SU-DHL-6 (cell line): ENCODE measurements around the gene TMEM86B.

ENCODE experiments used
- EZH2phosphoT487 ChIP-seq: fragments of 200-600 bp; sonication (generic), shearing (Covaris generic); conservative IDR thresholded peaks from 2 replicates; pipeline ENCODE4 v1.6.1; 2018; ENCODE audit warnings: mild to moderate bottlenecking, antibody characterized with exemption, low read length, moderate library complexity, mixed read lengths
- TF ChIP-seq, protein P1 (sequence below): fragments of 200-600 bp; sonication (generic); IDR thresholded peaks from one replicate; pipeline ENCODE4 v1.5.1; 2017; ENCODE audit warnings: antibody characterized with exemption, mild to moderate bottlenecking, low read length, moderate library complexity; ENCODE audit not compliant: insufficient read depth, poor library complexity, severe bottlenecking

DNA sequence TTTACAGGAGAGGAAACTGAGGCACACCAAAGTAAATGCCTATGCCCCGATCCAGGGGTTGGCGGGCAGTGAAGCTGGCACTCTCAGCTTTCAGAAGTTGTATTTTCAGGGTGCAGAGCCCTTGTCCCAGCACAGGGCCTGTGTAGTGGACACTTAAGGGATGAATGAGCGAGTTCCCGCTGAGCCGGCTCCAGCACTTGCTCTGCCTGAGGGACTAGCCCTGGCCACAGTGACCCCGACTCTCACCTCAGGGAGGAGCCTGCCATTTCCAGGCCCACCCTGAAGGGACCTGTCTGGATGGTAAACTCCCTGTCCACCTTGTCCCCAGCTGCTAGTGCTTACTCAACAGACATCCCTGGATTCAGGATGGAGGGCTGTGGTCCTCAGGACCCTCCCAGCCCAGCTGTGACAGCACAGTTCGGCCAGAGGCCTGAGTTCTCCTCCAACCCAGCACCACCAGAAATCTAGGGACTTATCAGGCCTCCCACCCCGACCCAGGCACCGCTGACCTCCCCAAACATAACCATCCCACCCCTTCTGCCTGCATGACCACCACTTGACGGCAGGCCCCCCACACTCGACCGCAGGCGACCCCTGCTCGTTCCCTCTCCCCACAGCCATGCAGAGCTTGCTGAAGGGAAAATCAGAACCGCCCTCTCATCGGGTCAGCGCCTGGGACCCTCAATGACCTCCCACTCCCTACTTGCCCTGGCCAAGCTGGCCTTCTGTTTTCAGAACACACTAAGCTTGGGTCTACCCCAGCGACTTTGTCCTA, 21.9 kb upstream of the TMEM86B start:
- TF ChIP-seq, protein P1, sequence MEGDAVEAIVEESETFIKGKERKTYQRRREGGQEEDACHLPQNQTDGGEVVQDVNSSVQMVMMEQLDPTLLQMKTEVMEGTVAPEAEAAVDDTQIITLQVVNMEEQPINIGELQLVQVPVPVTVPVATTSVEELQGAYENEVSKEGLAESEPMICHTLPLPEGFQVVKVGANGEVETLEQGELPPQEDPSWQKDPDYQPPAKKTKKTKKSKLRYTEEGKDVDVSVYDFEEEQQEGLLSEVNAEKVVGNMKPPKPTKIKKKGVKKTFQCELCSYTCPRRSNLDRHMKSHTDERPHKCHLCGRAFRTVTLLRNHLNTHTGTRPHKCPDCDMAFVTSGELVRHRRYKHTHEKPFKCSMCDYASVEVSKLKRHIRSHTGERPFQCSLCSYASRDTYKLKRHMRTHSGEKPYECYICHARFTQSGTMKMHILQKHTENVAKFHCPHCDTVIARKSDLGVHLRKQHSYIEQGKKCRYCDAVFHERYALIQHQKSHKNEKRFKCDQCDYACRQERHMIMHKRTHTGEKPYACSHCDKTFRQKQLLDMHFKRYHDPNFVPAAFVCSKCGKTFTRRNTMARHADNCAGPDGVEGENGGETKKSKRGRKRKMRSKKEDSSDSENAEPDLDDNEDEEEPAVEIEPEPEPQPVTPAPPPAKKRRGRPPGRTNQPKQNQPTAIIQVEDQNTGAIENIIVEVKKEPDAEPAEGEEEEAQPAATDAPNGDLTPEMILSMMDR = no peak
- TF ChIP-seq EZH2phosphoT487 = no peak
